OCI-LY1 (cell line): ENCODE data around the gene CRIM1.

ENCODE experiments used
- H2AFZ ChIP-seq: fragments of 200-600 bp; sonication (generic), shearing (Covaris generic); 2 replicates; pipeline ENCODE4 v1.6.0; 2014; ENCODE audit warnings: antibody characterized with exemption, mild to moderate bottlenecking, low read length
- H3F3A ChIP-seq: fragments of 200-600 bp; sonication (generic), shearing (Covaris generic); 2 replicates; pipeline ENCODE4 v1.6.0; 2014; ENCODE audit warnings: mild to moderate bottlenecking, antibody characterized with exemption, low read length, moderate library complexity; ENCODE audit not compliant: insufficient read depth
- H3K27ac ChIP-seq: fragments of 200-600 bp; sonication (generic); 2 replicates; pipeline ENCODE4 v1.5.1; 2014; ENCODE audit warnings: low read length, mixed run types, mild to moderate bottlenecking, low read depth; ENCODE audit not compliant: poor library complexity, severe bottlenecking
- H3K27me3 ChIP-seq: fragments of 200-600 bp; sonication (generic); 2 replicates; pipeline ENCODE4 v1.6.0; 2014; ENCODE audit warnings: antibody characterized with exemption, mild to moderate bottlenecking, low read length, moderate library complexity; ENCODE audit not compliant: insufficient read depth
- H3K36me3 ChIP-seq: fragments of 200-600 bp; sonication (generic); 2 replicates; pipeline ENCODE4 v1.6.1; 2014; ENCODE audit warnings: mild to moderate bottlenecking, antibody characterized with exemption, low read length, moderate library complexity, mixed read lengths; ENCODE audit not compliant: insufficient read depth
- H3K4me1 ChIP-seq: fragments of 200-600 bp; sonication (generic); 2 replicates; pipeline ENCODE4 v1.5.1; 2014; ENCODE audit warnings: mild to moderate bottlenecking, low read length, moderate library complexity; ENCODE audit not compliant: insufficient read depth, severe bottlenecking
- H3K4me2 ChIP-seq: fragments of 200-600 bp; sonication (generic), shearing (Covaris generic); 2 replicates; pipeline ENCODE4 v1.6.1; 2014; ENCODE audit warnings: low read length
- H3K4me3 ChIP-seq: fragments of 200-600 bp; sonication (generic); 2 replicates; pipeline ENCODE4 v1.5.1; 2014; ENCODE audit warnings: low read length, low read depth, mild to moderate bottlenecking, mixed read lengths; ENCODE audit not compliant: poor library complexity, severe bottlenecking
- H3K79me2 ChIP-seq: fragments of 200-600 bp; shearing (Covaris generic); 2 replicates; pipeline ENCODE4 v1.6.1; 2016; ENCODE audit warnings: mixed run types, low read length, mixed read lengths; ENCODE audit not compliant: insufficient read depth
- H3K9ac ChIP-seq: fragments of 200-600 bp; sonication (generic), shearing (Covaris generic); 2 replicates; pipeline ENCODE4 v1.6.1; 2014; ENCODE audit warnings: mild to moderate bottlenecking, low read length, mixed read lengths
- H3K9me2 ChIP-seq: fragments of 200-600 bp; sonication (generic), shearing (Covaris generic); 2 replicates; pipeline ENCODE4 v1.6.1; 2014; ENCODE audit warnings: low read depth, mild to moderate bottlenecking, low read length, mixed read lengths
- H3K9me3 ChIP-seq: fragments of 200-600 bp; shearing (Covaris generic); 2 replicates; pipeline ENCODE4 v1.6.1; 2014; ENCODE audit warnings: low read length, mixed read lengths
- H4K20me1 ChIP-seq: fragments of 200-600 bp; sonication (generic), shearing (Covaris generic); 2 replicates; pipeline ENCODE4 v1.6.0; 2016; ENCODE audit warnings: mild to moderate bottlenecking, low read length; ENCODE audit not compliant: insufficient read depth
- EZH2 ChIP-seq: fragments of 200-600 bp; sonication (generic), shearing (Covaris generic); IDR thresholded peaks from 2 replicates; pipeline ENCODE4 v1.8.0; 2017; ENCODE audit warnings: borderline replicate concordance, mixed run types, mild to moderate bottlenecking, antibody characterized with exemption, low read length, moderate library complexity, mixed read lengths
- TF ChIP-seq, protein P1 (sequence below): fragments of 200-600 bp; sonication (generic), shearing (Covaris generic); IDR thresholded peaks from 2 replicates; pipeline ENCODE4 v1.5.1; 2017; ENCODE audit warnings: mild to moderate bottlenecking, antibody characterized with exemption, low read length, moderate library complexity, mixed read lengths

CRIM1 gene

DNA sequence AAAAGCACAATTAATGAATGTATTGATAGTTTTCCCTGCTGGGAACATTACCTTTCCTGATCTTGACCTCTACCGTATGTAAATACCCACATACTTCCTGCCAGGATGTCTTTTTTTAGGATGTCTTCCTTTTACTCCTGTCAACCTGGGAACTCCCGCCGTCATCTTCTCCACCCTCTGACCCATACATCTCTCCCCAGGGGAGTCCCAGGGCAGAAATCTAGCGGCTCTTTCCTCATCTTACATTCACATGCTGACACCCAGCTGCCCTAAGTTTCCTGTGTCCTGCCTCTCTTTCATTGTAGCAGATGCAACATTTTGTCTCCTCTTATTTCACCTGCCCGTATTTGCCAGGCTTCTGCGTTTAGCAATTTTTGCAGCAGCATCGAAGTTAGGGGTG is 107.8 kb downstream of the CRIM1 start:
- H3K4me1 ChIP-seq, result no peaks in the 10 kb centered on the region
- no peaks in the 10 kb centered on the region for H3K9me3 ChIP-seq
- no peaks in the 10 kb centered on the region for H3K9me2 ChIP-seq
- H4K20me1 ChIP-seq, result no peaks in the 10 kb centered on the region
- no peaks in the 10 kb centered on the region for H3F3A ChIP-seq
- H3K4me2 ChIP-seq, result no peak overlapping the region
- no peak overlapping the region for H3K9ac ChIP-seq
- no peaks in the 10 kb centered on the region for H3K79me2 ChIP-seq
- TF ChIP-seq, protein P1, sequence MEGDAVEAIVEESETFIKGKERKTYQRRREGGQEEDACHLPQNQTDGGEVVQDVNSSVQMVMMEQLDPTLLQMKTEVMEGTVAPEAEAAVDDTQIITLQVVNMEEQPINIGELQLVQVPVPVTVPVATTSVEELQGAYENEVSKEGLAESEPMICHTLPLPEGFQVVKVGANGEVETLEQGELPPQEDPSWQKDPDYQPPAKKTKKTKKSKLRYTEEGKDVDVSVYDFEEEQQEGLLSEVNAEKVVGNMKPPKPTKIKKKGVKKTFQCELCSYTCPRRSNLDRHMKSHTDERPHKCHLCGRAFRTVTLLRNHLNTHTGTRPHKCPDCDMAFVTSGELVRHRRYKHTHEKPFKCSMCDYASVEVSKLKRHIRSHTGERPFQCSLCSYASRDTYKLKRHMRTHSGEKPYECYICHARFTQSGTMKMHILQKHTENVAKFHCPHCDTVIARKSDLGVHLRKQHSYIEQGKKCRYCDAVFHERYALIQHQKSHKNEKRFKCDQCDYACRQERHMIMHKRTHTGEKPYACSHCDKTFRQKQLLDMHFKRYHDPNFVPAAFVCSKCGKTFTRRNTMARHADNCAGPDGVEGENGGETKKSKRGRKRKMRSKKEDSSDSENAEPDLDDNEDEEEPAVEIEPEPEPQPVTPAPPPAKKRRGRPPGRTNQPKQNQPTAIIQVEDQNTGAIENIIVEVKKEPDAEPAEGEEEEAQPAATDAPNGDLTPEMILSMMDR, result no peak
- TF ChIP-seq EZH2, result no peak
- no peak overlapping the region for H3K27ac ChIP-seq
- H3K4me3 ChIP-seq, result no peak overlapping the region
- H3K36me3 ChIP-seq, result no peaks in the 10 kb centered on the region
- no peaks in the 10 kb centered on the region for H3K27me3 ChIP-seq
- no peak overlapping the region for H2AFZ ChIP-seq

DNA sequence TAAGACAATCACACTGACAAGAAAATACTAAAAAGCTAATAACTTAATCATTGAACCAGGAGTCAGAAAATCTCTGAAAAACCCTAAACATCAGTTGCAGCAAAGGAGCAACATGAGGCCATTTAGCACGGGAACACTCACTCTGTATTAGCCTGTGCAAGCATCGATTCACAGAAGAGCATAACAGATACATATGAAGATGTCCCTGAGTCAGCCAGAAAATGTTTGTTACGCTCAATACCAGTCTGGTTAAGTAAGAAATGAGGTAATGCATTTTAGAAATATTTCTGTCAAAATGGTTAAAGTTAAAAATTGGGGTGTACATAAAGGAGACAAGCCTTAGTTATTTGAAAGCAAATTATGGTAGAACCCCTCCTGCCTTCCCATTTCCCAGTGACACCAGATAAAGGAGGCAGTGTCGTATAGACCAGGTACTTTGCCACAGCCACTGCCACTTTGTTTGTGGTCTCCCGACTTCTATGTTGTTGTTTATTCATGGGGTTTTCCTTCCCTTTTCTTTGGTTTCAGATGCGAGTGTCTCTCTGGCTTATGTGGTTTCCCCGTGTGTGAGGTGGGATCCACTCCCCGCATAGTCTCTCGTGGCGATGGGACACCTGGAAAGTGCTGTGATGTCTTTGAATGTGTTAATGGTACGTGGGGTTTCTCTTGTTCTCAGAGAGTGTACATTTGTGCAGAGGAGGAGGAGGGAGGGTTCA is 108.6 kb downstream of the CRIM1 start:
- no peaks in the 10 kb centered on the region for H3F3A ChIP-seq
- H3K27me3 ChIP-seq, result no peaks in the 10 kb centered on the region
- H4K20me1 ChIP-seq, result no peaks in the 10 kb centered on the region
- no peaks in the 10 kb centered on the region for H3K4me1 ChIP-seq
- H2AFZ ChIP-seq, result no peak overlapping the region
- no peak overlapping the region for H3K4me2 ChIP-seq
- no peaks in the 10 kb centered on the region for H3K9me2 ChIP-seq
- H3K79me2 ChIP-seq, result no peaks in the 10 kb centered on the region
- H3K9ac ChIP-seq, result no peak overlapping the region
- no peak overlapping the region for H3K4me3 ChIP-seq
- no peaks in the 10 kb centered on the region for H3K9me3 ChIP-seq
- H3K27ac ChIP-seq, result no peak overlapping the region
- TF ChIP-seq EZH2, result no peak
- TF ChIP-seq, protein P1, result no peak
- H3K36me3 ChIP-seq, result no peaks in the 10 kb centered on the region

DNA sequence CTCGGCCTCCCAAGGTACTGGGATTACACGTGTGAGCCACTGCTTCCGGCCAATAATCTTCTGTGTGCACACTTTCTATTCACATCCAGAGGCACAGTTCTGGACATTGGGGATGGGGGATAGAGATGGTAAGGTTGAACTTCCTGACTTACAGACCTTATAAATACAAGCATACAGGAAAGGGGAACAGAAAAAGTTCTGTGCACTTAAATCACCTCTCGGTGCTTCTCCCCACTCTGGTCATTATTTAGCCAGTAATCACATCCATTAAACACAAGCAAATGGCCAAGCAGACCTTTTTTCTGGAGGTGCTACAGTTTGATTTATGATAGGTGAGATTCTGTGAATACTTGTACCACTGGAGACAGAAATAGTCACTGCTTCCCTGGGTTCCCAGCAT is 110.6 kb downstream of the CRIM1 start:
- Histone ChIP-seq H3K27me3 (no peaks in the 10 kb centered on the region), H3K79me2 (no peaks in the 10 kb centered on the region), H3K9ac (no peak overlapping the region), H3F3A (no peaks in the 10 kb centered on the region), H3K4me3 (no peak overlapping the region), H3K4me1 (no peaks in the 10 kb centered on the region), H3K36me3 (no peaks in the 10 kb centered on the region), H2AFZ (no peak overlapping the region), H3K9me3 (no peaks in the 10 kb centered on the region), H3K27ac (no peak overlapping the region), H4K20me1 (no peaks in the 10 kb centered on the region), H3K4me2 (no peak overlapping the region), H3K9me2 (no peaks in the 10 kb centered on the region)
- TF ChIP-seq EZH2, result no peak
- TF ChIP-seq, protein P1, result no peak
